Epithelial cell of proximal tubule (primary cell): ENCODE data around the gene NEU1. TPM values are rescaled to one million over a fixed set of nuclear protein-coding genes. Genes with fewer than 3 reads are reported as not detected.
A peak's percentile ranks its signal among the peaks of the same experiment; 100 is the strongest.

ENCODE experiments used
- DNase-seq: peaks from one replicate; pipeline ENCODE4 v3.0.0-alpha.2; 2011; ENCODE audit warnings: low read depth
- H3K4me3 ChIP-seq: 2 replicates; pipeline ENCODE4 v1.5.1; 2011; ENCODE audit warnings: low read depth, mild to moderate bottlenecking, low read length
- total RNA-seq: library from RNA; depleted of rRNA; stranded (reverse); fragments of >200 nt; gene quantifications from 2 replicates; pipeline ENCODE4 v1.2.3, GENCODE V29; 2015
- TF ChIP-seq, protein P1 (sequence below): conservative IDR thresholded peaks from 2 replicates; pipeline ENCODE4 v1.5.1; 2012; ENCODE audit warnings: low read depth, mild to moderate bottlenecking, low read length

NEU1 gene
- total RNA-seq, 1 donor from 2014 or later, result 65.2 TPM

DNA sequence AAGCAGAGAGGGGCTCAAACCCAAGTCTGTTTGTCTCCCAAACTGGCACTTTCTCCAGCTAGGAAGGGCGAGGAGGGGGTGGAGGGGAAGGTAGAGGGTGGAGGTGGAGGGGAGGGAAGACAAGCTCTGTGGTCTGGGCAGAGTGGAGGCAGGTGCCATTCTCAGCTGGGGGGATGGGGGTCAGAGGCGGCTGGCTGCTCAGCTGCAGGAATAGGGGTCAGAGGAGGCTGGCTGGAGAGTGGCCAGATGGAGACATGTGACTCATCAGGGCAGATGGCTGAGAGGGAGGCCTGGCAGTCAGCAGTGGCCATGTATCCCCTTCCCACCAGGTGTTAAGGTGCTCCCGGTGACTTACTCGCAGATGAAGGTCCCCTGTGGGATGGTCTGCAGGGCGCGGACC, 19.7 kb upstream of the NEU1 start:
- DNase-seq, result no peak

GRCh38 chr6:31881136-31881859, 18.7 kb upstream of the NEU1 start:
- no peak overlapping the region for H3K4me3 ChIP-seq
- DNase-seq, result no peak
- TF ChIP-seq, protein P1, sequence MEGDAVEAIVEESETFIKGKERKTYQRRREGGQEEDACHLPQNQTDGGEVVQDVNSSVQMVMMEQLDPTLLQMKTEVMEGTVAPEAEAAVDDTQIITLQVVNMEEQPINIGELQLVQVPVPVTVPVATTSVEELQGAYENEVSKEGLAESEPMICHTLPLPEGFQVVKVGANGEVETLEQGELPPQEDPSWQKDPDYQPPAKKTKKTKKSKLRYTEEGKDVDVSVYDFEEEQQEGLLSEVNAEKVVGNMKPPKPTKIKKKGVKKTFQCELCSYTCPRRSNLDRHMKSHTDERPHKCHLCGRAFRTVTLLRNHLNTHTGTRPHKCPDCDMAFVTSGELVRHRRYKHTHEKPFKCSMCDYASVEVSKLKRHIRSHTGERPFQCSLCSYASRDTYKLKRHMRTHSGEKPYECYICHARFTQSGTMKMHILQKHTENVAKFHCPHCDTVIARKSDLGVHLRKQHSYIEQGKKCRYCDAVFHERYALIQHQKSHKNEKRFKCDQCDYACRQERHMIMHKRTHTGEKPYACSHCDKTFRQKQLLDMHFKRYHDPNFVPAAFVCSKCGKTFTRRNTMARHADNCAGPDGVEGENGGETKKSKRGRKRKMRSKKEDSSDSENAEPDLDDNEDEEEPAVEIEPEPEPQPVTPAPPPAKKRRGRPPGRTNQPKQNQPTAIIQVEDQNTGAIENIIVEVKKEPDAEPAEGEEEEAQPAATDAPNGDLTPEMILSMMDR, result no peak

More for the DNA sequence above, 19.7 kb upstream of the NEU1 start:
- TF ChIP-seq, protein P1, result no peak
- no peak overlapping the region for H3K4me3 ChIP-seq

GRCh38 chr6:31880616-31881015, 18.0 kb upstream of the NEU1 start:
- TF ChIP-seq, protein P1, result no peak
- H3K4me3 ChIP-seq, result no peak overlapping the region
- DNase-seq, result no peak

- TF ChIP-seq, protein P1, result no peak
- no peak for DNase-seq
- H3K4me3 ChIP-seq, result no peak overlapping the region
These were observed 17.3 kb upstream of the NEU1 start for GRCh38 chr6:31879901-31880300.

DNA sequence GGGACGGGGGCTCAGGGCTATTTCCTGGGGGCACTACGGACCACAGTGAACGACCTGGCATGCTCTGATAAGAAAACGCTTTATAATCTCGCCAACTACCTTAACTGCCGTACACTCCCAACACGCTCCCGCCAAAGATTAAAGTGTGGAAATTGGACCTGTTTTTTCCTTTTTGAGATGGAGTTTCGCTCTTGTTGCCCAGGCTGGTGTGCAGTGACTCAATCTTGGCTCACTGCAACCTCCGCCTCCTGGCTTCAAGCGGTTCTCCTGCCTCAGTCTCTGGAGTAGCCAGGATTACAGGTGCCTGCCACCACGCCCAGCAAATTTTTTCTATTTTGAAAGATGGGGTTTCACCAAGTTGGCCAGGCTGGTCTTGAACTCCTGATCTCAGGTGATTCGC, 16.5 kb upstream of the NEU1 start:
- no peak overlapping the region for H3K4me3 ChIP-seq
- no peak for DNase-seq
- TF ChIP-seq, protein P1, result no peak

GRCh38 chr6:31878726-31879125, 16.1 kb upstream of the NEU1 start, which contains the start of gene SLC44A4:
Gene SLC44A4, minus strand, starts transcription at chr6:31878997. Its CDS starts 17 bp downstream, at chr6:31878980.
- peak within 1 kb of the TSS; percentile 21 for H3K4me3 ChIP-seq
- TF ChIP-seq, protein P1, result no peak

GRCh38 chr6:31878222-31878621, 15.6 kb upstream of the NEU1 start:
- DNase-seq, result no peak
- peak overlapping the region; percentile 21 for H3K4me3 ChIP-seq
- TF ChIP-seq, protein P1, result no peak

More at GRCh38 chr6:31878726-31879125, 16.1 kb upstream of the NEU1 start, which contains the start of gene SLC44A4:
- no peak for DNase-seq
